ENCODE results near the gene RRAD. TPM values are rescaled to one million over a fixed set of nuclear protein-coding genes. Genes with fewer than 3 reads are reported as not detected.

Gene RRAD
- total and polyA plus RNA-seq, 2 donors (not counting 3 experiments of a cell fraction or from before 2014, with no cell fraction given): 0.22 to 0.48 TPM

DNA sequence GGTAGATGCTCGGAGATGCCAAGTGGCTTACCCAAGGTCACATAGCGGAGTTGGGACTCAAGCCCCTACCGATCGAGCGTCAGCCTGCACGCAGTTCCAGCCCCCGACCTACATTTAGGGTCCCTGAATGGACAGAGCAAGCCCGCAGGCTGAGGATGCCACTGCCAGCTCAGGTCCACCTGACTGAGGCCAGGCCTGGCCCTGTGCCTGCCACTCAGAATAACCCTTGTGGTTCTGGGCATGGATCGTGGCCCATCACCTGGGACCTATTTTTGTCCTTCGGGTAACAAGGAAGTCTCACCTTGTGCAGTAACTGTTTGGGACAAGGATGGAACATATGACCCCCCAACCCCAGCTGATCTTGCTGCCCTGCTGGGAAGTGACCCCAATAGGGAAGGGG, 23.7 kb downstream of the RRAD start:
- Histone ChIP-seq H3K36me3 (ENCODE audit: control insufficient read depth in 2 of 2, extremely low read depth in 1 of 2, insufficient read depth in 2 of 2, low read length in 2 of 2) (no peaks in the 10 kb centered on the region), H3K9ac (replicated peaks; ENCODE audit: extremely low read depth, insufficient read depth, low read length) (no peak overlapping the region), H2AFZ (ENCODE audit: low read depth, low read length) (no peak overlapping the region), H3K79me2 (ENCODE audit: control insufficient read depth, insufficient read depth, low read length) (no peaks in the 10 kb centered on the region), H3K4me1 (ENCODE audit: control insufficient read depth, extremely low read depth, insufficient read depth, low read length) (peaks cover 8% of the 10 kb centered on the region), H3K27me3 (ENCODE audit: control insufficient read depth in 2 of 2, insufficient read depth in 2 of 2, low read length in 2 of 2) (no peaks in the 10 kb centered on the region), H3K4me2 (ENCODE audit: insufficient read depth, low read length) (no peak overlapping the region), H3K9me1 (replicated peaks; ENCODE audit: control insufficient read depth, extremely low read depth, insufficient read depth, low read length) (no peaks in the 10 kb centered on the region), H3K4me3 (replicated peaks in 1 of 3; ENCODE audit: insufficient read depth in 1 of 3, low read depth in 1 of 3, low read length in 3 of 3) (no peak overlapping the region), H3K27ac (ENCODE audit: insufficient read depth, low read depth, low read length) (no peak overlapping the region), H3K9me3 (replicated peaks; ENCODE audit: control insufficient read depth, insufficient read depth, low read length) (no peaks in the 10 kb centered on the region), H4K20me1 (replicated peaks; ENCODE audit: control insufficient read depth, extremely low read depth, insufficient read depth, low read length) (no peaks in the 10 kb centered on the region)
- ChIA-PET POLR2A (no interaction called here), CTCF (interaction anchor here (1.0 to 1.4 kb wide), 2 partner anchors 34 to 253 kb away, joined by 3 to 4 read pairs; no protein-coding TSS in a partner anchor)
- intact Hi-C loops (cut with micrococcal nuclease): no loop called here
- no peak for DNase-seq (ENCODE audit: low read depth, low spot score)
- no peak for FAIRE-seq
- dilution Hi-C loops (cut with MboI; ENCODE audit: extremely low pct_ligation_motif_present, low sequenced_read_pairs): no loop called here
- TF ChIP-seq, protein P1, sequence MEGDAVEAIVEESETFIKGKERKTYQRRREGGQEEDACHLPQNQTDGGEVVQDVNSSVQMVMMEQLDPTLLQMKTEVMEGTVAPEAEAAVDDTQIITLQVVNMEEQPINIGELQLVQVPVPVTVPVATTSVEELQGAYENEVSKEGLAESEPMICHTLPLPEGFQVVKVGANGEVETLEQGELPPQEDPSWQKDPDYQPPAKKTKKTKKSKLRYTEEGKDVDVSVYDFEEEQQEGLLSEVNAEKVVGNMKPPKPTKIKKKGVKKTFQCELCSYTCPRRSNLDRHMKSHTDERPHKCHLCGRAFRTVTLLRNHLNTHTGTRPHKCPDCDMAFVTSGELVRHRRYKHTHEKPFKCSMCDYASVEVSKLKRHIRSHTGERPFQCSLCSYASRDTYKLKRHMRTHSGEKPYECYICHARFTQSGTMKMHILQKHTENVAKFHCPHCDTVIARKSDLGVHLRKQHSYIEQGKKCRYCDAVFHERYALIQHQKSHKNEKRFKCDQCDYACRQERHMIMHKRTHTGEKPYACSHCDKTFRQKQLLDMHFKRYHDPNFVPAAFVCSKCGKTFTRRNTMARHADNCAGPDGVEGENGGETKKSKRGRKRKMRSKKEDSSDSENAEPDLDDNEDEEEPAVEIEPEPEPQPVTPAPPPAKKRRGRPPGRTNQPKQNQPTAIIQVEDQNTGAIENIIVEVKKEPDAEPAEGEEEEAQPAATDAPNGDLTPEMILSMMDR (IDR thresholded peaks at IDR 0.05; ENCODE audit: extremely low read depth in 1 of 2, insufficient read depth in 1 of 2, low read depth in 1 of 2, low read length in 2 of 2): no peak
- TF ChIP-seq JUN (IDR thresholded peaks at IDR 0.05; ENCODE audit: borderline replicate concordance, insufficient read depth, insufficient read length, low read depth) (no peak), EZH2 (IDR thresholded peaks at IDR 0.05; ENCODE audit: borderline replicate concordance, low read depth, low read length, severe bottlenecking) (no peak)
- TF ChIP-seq, protein P2, sequence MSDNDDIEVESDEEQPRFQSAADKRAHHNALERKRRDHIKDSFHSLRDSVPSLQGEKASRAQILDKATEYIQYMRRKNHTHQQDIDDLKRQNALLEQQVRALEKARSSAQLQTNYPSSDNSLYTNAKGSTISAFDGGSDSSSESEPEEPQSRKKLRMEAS (IDR thresholded peaks at IDR 0.05; ENCODE audit: insufficient read depth, insufficient read length): no peak
- BruUV-seq (replicated peaks): no TSS peak
